GM19099 (cell line): Measurements from ENCODE around the gene HPS6.

Experiments used
- POLR2A ChIP-seq: IDR thresholded peaks from 3 replicates; pipeline ENCODE4 v1.6.1; 2011; ENCODE audit warnings: low read depth; ENCODE audit not compliant: insufficient read length; ENCODE audit errors: extremely low read depth

HPS6 gene

DNA sequence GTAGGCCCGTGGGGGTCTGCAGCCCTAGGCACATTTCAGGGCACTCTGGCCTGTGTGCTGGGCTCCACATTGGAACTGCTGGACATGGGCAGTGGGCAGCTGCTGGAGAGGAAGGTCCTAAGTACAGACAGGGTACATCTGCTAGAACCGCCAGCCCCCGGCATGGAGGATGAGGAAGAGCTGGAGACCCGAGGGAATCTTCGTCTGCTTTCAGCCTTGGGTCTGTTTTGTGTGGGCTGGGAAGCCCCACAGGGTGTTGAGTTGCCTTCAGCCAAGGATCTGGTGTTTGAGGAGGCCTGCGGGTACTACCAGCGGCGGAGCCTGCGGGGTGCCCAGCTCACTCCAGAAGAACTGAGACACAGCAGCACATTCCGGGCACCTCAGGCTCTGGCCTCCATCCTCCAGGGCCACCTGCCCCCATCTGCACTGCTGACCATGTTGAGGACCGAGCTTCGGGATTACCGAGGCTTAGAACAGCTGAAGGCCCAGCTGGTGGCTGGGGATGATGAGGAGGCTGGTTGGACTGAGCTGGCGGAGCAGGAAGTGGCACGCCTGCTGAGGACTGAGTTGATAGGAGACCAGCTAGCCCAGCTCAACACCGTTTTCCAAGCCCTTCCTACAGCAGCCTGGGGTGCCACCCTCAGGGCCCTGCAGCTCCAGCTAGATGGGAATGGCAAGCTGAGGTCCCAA, 1.4 kb downstream of the HPS6 start:
- TF ChIP-seq POLR2A, result no peak

DNA sequence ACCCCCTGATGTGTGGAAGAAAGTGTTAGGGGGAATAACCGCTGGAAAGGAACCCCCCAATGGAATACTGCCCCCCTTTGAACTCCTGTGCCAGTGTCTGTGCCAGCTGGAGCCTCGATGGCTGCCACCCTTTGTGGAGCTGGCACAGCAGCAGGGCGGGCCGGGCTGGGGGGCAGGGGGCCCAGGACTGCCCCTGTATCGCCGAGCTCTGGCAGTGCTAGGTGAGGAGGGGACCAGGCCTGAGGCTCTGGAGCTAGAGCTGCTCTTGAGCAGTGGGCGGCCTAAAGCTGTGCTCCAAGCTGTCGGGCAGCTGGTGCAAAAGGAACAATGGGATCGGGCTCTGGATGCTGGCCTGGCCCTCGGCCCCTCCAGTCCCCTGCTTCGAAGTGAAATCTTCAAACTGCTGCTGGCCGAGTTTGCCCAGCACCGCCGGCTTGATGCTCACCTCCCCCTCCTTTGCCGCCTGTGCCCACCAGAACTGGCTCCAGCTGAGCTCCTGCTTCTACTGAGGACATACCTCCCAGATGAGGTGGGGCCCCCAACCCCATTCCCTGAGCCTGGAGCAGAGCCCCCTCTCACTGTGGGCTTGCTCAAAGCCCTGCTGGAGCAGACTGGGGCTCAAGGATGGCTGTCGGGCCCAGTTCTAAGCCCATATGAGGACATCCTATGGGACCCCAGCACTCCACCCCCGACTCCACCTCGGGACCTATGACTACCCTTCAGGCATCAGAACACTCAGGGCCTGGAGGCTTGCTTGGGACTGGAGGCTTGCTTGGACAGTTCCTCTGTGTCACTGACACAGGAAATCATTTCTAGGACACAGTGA, 2.2 kb downstream of the HPS6 start:
- no peak for TF ChIP-seq POLR2A

DNA sequence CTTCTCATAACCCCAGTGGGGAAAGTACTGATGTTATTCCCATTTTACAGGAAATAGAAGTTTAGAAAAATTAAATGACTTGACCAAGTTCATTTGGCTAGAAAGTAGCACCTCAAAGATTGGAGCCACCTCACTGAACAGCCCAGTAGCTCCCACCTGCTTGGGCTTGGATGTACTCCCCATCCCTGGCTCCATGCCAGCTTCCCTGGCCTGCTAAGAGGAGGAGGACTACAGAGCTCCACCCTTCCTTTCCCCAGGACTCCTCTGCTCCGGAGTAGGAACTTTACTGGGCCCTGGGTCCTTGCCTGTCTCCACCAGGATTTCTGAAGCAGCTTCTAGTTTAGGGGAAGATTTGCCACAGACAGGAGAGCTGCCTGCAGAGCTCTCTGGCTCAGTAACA, 3.1 kb downstream of the HPS6 start:
- TF ChIP-seq POLR2A, result no peak

DNA sequence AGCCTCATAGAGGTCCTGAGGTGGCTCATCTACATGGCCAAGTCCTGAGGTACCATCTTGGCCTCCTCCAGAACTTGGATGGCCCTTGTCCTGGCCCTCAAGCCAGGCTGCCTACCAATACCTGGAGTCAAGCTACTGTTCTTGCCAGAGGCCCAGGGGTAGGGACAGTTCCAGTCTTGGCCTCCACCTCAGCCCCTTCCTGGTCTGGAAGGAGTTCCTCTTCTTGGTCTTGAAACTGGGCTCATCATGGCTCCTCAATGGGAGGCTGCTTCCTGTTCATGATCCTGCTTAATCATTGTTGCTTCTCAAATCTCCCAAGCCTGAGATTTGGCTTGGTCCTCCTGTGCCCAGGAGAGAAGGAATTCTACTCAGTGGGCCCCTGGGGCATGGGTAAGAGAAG, 3.9 kb downstream of the HPS6 start:
- TF ChIP-seq POLR2A, result no peak

DNA sequence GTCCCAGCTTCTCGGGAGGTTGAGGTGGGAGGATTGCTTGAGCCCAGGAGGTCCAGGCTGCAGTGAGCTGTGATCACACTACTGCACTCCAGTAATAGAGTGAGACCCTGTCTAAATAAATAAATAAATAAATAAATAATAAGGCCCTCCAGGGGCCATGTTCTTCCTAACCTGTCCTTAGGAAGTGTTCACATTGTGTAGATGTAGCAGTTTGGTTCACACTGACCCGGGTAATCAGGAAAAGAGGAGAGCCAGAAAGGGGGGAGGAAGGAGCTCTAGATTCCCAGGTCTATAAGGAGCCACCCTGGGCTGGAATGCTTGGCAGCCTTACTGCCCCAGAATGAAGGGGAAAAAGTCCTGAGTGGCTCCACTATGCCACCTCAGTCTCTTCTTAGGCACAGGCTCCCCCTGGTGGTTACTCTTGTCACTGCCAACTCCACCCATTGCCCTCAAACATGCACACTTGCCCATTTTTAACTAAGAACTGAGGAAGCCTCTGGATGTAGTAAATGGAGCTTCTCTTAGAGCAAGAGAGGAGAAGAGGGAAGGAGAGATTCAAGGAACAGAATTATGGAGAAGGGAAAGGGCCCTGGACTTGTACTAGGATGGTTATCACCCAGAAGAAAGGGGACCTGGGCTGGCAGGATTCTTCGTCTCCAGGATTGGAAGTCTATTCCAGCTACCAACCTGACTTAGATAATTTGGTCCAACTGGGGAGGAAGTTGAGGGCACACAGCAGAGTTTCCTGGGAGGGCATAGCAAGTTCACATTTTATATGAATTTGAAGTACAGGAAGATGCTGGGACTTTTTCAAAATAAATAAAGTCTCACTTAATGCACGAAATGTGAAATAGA, 7.8 kb downstream of the HPS6 start:
- TF ChIP-seq POLR2A, result no peak

DNA sequence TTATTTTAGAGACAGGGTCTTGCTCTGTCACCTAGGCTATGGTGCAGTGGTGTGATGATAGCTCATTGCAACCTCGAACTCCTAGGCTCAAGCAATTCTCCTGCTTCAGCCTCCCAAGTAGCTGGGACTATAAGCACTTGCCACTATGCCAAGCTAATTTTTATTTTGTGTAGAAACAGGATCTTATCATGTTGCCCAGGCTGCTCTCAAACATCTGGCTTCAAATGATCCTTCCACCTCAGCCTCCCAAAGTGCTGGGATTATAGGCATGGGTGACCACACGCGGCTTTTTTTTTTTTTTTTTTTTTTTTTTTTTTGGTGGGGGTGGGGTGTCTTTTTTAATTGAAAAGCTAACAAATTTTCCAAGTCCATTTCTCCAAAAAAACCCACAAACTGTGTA, 18.4 kb downstream of the HPS6 start:
- no peak for TF ChIP-seq POLR2A

DNA sequence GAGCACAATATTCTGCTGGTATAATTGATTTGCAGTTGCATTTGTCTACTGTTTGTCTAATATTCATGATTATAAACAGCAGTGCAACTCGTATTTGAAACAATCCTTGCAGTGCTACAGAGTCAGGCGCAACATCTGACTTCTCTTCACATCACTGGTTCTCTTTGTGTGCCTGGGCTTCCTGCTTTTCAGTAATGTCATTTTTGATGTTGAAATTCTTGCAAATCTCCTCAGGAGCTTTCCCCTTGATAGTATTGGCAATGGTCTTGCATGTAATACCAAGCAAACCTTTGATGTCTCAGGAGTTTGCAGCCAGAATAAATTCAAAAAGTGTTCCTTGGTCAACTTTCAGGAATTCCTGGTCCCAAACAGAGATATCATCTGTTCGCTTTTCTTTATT, 20.2 kb downstream of the HPS6 start:
- no peak for TF ChIP-seq POLR2A

DNA sequence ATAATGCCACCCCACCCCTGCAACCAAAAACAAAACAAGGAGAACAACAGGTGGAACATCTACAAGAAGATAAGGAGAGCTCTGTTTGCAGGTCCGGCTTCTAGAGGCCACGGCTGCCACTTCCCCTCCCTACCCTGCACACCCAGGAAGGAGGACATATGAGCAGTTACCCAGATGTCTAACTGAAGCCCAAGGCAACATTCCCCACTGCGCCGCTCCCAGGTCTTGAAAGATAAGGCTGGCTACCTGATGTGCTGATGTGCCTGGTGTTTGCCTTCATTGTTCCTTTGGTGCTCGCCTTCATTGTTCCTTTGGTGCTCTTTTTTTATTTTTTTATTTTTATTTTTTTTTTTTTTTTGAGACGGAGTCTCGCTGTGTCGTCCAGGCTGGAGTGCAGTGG, 21.0 kb downstream of the HPS6 start:
- TF ChIP-seq POLR2A, result no peak

DNA sequence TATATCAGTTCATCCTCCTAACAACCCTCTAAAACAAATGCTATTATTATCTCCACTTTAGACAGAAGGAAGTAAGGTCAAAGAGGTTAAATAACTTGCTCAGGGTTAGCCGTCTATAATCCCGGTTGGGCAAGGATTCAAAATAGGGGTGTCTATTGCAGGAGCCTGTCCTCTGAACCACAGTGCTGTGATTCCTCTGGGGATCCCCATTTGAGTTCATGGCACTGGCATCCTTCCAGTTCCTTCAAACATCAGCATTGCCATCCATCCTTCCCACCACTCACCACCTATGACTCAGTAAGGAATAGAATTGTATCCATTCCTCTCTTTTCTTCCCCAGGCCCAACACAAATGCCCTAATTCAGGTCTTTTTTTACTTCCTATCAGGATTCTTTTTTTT, 25.6 kb downstream of the HPS6 start:
- no peak for TF ChIP-seq POLR2A

DNA sequence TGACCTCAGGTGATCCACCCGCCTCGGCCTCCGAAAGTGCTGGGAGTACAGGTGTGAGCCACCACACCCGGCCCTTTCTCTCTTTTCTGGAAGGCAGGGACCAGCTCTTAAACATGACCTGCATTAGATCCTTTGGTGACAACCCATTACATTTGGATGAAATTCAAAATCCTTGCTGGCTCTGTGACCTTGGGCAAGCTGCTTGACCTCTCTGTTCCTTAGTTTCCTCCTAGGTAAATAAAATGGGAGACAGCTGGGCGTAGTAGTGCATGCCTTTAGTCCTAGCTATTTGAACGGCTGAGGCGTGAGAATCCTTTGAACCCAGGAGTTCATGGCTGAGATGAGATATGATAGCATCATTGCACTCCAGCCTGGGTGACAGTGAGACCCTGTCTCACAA, 31.3 kb downstream of the HPS6 start:
- TF ChIP-seq POLR2A, result no peak

DNA sequence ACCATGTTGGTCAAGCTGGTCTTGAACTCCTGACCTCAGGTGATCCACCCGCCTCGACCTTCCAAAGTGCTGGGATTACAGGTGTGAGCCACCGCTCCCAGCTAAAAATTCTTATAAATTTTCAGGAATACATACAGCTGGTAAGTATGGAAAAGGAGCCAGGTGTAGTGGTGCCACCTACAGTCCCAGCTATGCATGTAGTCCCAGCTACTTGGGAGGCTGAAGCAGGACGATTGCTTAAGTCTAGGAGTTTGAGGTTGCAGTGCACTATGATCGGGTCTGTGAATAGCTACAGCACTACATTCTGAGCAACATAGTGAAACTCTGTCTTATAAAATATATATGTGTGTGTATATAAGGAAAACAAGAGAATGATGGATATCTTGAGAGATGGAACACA, 36.0 kb downstream of the HPS6 start:
- TF ChIP-seq POLR2A, result no peak

DNA sequence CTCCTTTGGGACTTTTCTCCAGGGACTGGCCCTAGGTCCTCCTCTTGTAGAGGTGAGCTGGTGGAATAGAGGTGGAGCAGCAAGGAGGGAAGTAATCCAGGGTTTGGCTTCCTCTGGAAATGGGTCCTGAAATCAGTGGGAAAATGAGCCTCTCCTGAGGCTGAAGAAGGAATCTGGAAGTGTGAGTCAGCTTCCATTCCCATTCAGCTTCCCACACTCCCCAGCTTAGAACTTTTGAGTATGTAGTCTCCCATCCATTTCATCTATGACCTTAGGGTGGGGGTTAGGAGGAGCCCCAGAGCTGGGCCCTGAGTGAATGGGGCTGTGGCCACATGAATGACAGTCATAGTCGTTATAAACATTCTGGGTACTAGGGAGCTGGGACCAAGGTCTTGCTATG, 37.3 kb downstream of the HPS6 start:
- TF ChIP-seq POLR2A, result no peak

DNA sequence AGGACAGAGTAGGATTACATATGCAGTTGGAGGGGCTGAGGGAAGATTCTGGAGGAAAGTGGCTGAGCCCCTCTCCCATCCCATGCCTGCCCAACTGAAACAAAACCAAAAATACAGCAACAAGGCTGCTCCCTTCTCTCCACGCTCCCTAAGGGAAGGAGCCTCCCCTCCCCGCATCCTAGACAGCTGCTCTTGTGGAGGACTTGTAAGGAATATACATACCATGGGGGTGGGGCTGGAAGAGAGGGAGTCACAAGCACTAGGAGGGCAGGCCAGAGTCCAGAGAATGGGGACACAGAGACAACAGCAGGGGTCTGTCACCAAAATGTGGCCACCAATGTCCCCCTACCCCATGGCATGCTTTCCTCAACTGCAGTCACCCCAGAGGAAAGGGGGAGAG, 41.8 kb downstream of the HPS6 start:
- no peak for TF ChIP-seq POLR2A

DNA sequence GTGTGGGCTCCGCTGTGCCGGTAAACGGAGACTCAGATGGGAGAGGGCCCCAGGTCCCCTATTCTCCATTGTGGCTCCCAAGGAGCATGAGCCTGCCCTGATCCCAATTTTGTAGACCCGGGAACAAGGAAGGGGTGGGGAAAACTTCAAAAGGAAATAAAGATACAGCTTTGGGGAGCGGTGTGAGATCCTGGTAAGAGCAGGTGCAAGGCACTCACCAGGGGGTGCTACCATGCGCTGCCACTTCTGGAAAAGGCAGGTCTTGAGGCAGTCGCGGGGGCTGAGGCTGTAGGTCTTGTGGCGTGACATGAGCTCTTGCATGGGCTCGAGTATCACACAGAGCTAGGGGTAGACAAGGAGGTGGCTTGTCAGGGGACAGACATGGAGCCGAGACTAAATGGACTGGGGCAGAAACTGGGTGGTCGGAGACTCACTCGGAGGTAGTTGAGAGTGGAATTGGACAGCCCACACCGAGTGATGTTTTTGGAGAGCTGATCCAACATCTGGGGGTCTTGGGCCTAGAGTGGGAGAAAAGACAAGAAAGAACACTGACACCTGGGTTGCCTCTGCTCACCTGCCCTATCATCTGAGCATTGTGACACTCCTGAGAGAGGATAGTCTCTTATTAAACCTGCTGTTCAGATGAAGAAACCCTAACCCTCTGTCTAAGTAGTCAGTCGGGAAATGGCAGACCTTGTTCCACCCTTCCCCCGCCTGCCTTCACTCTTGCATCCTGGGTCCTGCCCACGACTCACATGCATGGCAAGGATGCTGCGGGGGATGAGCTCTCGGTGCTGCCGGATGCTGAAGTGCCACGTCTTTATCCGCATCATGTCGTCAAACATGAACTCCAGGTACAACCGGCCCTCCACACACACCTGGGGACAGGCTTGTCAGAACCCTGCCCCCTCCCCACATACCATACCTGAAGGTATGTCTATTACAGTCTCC, 44.3 kb downstream of the HPS6 start:
- no peak for TF ChIP-seq POLR2A
